ENCODE measurements around the gene PRADC1.

GRCh38 chr2:73255007-73255644 is 22.1 kb upstream of the PRADC1 start:
- TF ChIP-seq IRF1 (CRISPR knock-in tag; IDR thresholded peaks at IDR 0.05) (no peak), NR1H2 (CRISPR knock-in tag; IDR thresholded peaks at IDR 0.05) (no peak), FOXJ3 (CRISPR knock-in tag; IDR thresholded peaks at IDR 0.05; ENCODE audit: borderline replicate concordance) (no peak)

Measured in WTC11 (cell line).